HFF-Myc (cell line): Measurements from ENCODE around the gene SEMA3G.
A peak's percentile ranks its signal among the peaks of the same experiment; 100 is the strongest.

Experiments used
- DNase-seq: peaks from one replicate; pipeline ENCODE4 v3.0.0-alpha.2; 2011; ENCODE audit warnings: low read depth; ENCODE audit errors: extremely low read depth
- H3K4me3 ChIP-seq: replicated peaks from 2 replicates; pipeline ENCODE4 v1.5.1; 2011; ENCODE audit warnings: low read depth, mild to moderate bottlenecking, control low read depth, low read length
- TF ChIP-seq, protein P1 (sequence below): IDR thresholded peaks from 2 replicates; pipeline ENCODE4 v1.5.1; 2012; ENCODE audit warnings: mild to moderate bottlenecking, low read depth, low read length, control low read depth; ENCODE audit errors: missing control alignments

SEMA3G gene

GRCh38 chr3:52489453-52489852 lies 44.5 kb upstream of the SEMA3G start:
- no peak overlapping the region for H3K4me3 ChIP-seq
- TF ChIP-seq, protein P1, sequence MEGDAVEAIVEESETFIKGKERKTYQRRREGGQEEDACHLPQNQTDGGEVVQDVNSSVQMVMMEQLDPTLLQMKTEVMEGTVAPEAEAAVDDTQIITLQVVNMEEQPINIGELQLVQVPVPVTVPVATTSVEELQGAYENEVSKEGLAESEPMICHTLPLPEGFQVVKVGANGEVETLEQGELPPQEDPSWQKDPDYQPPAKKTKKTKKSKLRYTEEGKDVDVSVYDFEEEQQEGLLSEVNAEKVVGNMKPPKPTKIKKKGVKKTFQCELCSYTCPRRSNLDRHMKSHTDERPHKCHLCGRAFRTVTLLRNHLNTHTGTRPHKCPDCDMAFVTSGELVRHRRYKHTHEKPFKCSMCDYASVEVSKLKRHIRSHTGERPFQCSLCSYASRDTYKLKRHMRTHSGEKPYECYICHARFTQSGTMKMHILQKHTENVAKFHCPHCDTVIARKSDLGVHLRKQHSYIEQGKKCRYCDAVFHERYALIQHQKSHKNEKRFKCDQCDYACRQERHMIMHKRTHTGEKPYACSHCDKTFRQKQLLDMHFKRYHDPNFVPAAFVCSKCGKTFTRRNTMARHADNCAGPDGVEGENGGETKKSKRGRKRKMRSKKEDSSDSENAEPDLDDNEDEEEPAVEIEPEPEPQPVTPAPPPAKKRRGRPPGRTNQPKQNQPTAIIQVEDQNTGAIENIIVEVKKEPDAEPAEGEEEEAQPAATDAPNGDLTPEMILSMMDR = no peak
- no peak for DNase-seq

DNA sequence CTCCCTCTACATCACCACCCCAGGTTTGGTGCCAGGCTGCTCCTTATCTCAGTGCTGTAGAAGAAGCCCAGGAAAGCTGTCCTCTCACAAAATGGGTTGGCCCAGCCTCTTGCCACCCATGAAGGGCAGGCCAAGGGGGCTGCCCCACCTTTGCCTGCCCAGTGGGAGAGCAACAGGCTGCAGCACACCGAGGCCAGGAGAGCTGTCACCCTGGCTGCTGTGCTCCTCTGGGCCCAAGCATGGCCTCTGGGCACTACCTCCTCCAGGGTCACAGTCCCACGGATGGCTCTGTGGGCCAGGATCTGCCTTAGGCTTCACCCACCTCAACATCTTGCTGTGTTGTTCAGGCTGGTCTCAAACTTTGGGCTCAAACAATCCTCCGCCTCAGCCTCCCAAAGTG lies 43.8 kb upstream of the SEMA3G start:
- no peak overlapping the region for H3K4me3 ChIP-seq
- TF ChIP-seq, protein P1 = no peak
- DNase-seq = no peak

GRCh38 chr3:52487788-52488691 lies 43.1 kb upstream of the SEMA3G start:
- no peak overlapping the region for H3K4me3 ChIP-seq
- TF ChIP-seq, protein P1 = no peak
- DNase-seq = no peak

- TF ChIP-seq, protein P1 = no peak
- DNase-seq = no peak
- H3K4me3 ChIP-seq = no peak overlapping the region
These were observed 42.3 kb upstream of the SEMA3G start for GRCh38 chr3:52487050-52487787.

- TF ChIP-seq, protein P1 = no peak
- no peak for DNase-seq
- H3K4me3 ChIP-seq = no peak overlapping the region
These were observed 40.0 kb upstream of the SEMA3G start for GRCh38 chr3:52484680-52485461.

- no peak overlapping the region for H3K4me3 ChIP-seq
- peak; percentile 66 for DNase-seq
- TF ChIP-seq, protein P1 = no peak
These were observed 38.9 kb upstream of the SEMA3G start for GRCh38 chr3:52483577-52484381.
